MM.1S (cell line): ENCODE data around the gene MAP3K5.

ENCODE experiments used
- EZH2 ChIP-seq: fragments of 300-600 bp; sonication (generic); optimal IDR thresholded peaks from 2 replicates; pipeline ENCODE3; 2017; ENCODE audit warnings: low read depth, mild to moderate bottlenecking, antibody characterized with exemption, low read length, mixed read lengths
- TF ChIP-seq, protein P1 (sequence below): fragments of 300-600 bp; sonication (generic); IDR thresholded peaks from 2 replicates; pipeline ENCODE4 v1.5.1; 2016; ENCODE audit warnings: antibody characterized with exemption, low read length, mixed read lengths

DNA sequence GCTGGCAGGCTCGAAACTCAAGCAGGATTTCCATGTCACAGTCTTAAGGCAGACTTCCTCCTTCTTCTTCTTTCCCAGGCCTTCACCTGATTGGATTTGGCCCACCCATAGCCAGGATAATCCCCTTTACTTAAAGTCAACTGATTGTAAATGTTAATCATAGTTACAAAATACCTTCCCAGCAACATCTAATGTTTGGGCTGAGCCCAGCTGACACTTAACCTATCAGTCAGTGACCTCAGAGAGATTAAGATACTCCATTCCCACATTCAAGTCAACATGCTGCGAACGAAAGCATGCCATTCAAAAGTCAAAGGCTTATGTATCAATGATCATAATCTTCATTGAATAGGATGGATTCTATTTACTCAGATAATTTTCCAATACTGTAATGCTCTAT lies 258.0 kb downstream of the MAP3K5 start:
- TF ChIP-seq, protein P1, sequence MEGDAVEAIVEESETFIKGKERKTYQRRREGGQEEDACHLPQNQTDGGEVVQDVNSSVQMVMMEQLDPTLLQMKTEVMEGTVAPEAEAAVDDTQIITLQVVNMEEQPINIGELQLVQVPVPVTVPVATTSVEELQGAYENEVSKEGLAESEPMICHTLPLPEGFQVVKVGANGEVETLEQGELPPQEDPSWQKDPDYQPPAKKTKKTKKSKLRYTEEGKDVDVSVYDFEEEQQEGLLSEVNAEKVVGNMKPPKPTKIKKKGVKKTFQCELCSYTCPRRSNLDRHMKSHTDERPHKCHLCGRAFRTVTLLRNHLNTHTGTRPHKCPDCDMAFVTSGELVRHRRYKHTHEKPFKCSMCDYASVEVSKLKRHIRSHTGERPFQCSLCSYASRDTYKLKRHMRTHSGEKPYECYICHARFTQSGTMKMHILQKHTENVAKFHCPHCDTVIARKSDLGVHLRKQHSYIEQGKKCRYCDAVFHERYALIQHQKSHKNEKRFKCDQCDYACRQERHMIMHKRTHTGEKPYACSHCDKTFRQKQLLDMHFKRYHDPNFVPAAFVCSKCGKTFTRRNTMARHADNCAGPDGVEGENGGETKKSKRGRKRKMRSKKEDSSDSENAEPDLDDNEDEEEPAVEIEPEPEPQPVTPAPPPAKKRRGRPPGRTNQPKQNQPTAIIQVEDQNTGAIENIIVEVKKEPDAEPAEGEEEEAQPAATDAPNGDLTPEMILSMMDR = no peak
- TF ChIP-seq EZH2 = no peak
